ENCODE results near the gene MYMK.

The MYMK gene

GRCh38 chr9:133529457-133529856 is 4.7 kb upstream of the MYMK start:
- DNase-seq (ENCODE audit: extremely low read depth, low read depth), result no peak
- H3K4me3 ChIP-seq (replicated peaks; ENCODE audit: low read depth, low read length), result no peak overlapping the region
- TF ChIP-seq CTCF (IDR thresholded peaks at IDR 0.05; ENCODE audit: low read depth, low read length, missing control alignments), result no peak

GRCh38 chr9:133528876-133529241 is 4.1 kb upstream of the MYMK start:
- no peak for DNase-seq (ENCODE audit: extremely low read depth, low read depth)
- H3K4me3 ChIP-seq (replicated peaks; ENCODE audit: low read depth, low read length), result no peak overlapping the region
- TF ChIP-seq CTCF (IDR thresholded peaks at IDR 0.05; ENCODE audit: low read depth, low read length, missing control alignments), result no peak

- no peak overlapping the region for H3K4me3 ChIP-seq (replicated peaks; ENCODE audit: low read depth, low read length)
- DNase-seq (ENCODE audit: extremely low read depth, low read depth), result no peak
- TF ChIP-seq CTCF (IDR thresholded peaks at IDR 0.05; ENCODE audit: low read depth, low read length, missing control alignments), result no peak
Measured at GRCh38 chr9:133528001-133528875, 3.5 kb upstream of the MYMK start.

- no peak overlapping the region for H3K4me3 ChIP-seq (replicated peaks; ENCODE audit: low read depth, low read length)
- no peak for TF ChIP-seq CTCF (IDR thresholded peaks at IDR 0.05; ENCODE audit: low read depth, low read length, missing control alignments)
- DNase-seq (ENCODE audit: extremely low read depth, low read depth), result no peak
Measured at GRCh38 chr9:133527444-133527920, 2.7 kb upstream of the MYMK start.

GRCh38 chr9:133526721-133527321 is 2.1 kb upstream of the MYMK start:
- no peak for TF ChIP-seq CTCF (IDR thresholded peaks at IDR 0.05; ENCODE audit: low read depth, low read length, missing control alignments)
- DNase-seq (ENCODE audit: extremely low read depth, low read depth), result no peak
- no peak overlapping the region for H3K4me3 ChIP-seq (replicated peaks; ENCODE audit: low read depth, low read length)

- H3K4me3 ChIP-seq (replicated peaks; ENCODE audit: low read depth, low read length), result no peak overlapping the region
- DNase-seq (ENCODE audit: extremely low read depth, low read depth), result no peak
- no peak for TF ChIP-seq CTCF (IDR thresholded peaks at IDR 0.05; ENCODE audit: low read depth, low read length, missing control alignments)
Measured at GRCh38 chr9:133525677-133526076, 918 bp upstream of the MYMK start.
